BJ (cell line): ENCODE results near the gene SLC5A5. TPM values are rescaled to one million over a fixed set of nuclear protein-coding genes. Genes with fewer than 3 reads are reported as not detected.

Source experiments
- CTCF ChIA-PET: fragments of 350-600 bp; formaldehyde crosslinking; extraction: SDS; loops from one replicate; lab custom pipeline; 2021; ENCODE audit warnings: antibody characterized with exemption, inconsistent platforms; lab: Yijun Ruan, JAX
- POLR2A ChIA-PET: fragments of 300-600 bp; sonication (Branson Sonifier 250); formaldehyde crosslinking; extraction: SDS; loops from one replicate; lab custom pipeline; 2021; ENCODE audit warnings: antibody characterized with exemption; lab: Charles Lee
- DNase-seq: peaks from one replicate; pipeline ENCODE4 v3.0.0-alpha.2; 2011; ENCODE audit warnings: low read depth
- H3K27me3 ChIP-seq: 2 replicates; pipeline ENCODE4 v1.6.0; 2011; ENCODE audit warnings: low read length; ENCODE audit not compliant: control insufficient read depth, insufficient read depth
- H3K36me3 ChIP-seq: 2 replicates; pipeline ENCODE4 v1.5.1; 2011; ENCODE audit warnings: low read length; ENCODE audit not compliant: control insufficient read depth, insufficient read depth
- H3K4me3 ChIP-seq: 2 replicates; pipeline ENCODE4 v1.5.1; 2011; ENCODE audit warnings: low read depth, mild to moderate bottlenecking, control low read depth, low read length
- polyA plus RNA-seq: library from polyadenylated mRNA; depleted of rRNA; stranded (reverse); fragments of >200 nt; gene quantifications from 2 replicates; pipeline ENCODE4 v1.2.3, GENCODE V29; 2011
- TF ChIP-seq, protein P1 (sequence below): IDR thresholded peaks from 2 replicates; pipeline ENCODE4 v1.5.1; 2011; ENCODE audit warnings: low read depth, mild to moderate bottlenecking, control low read depth, inconsistent platforms, low read length, moderate library complexity; ENCODE audit not compliant: insufficient read depth

Gene SLC5A5
- polyA plus RNA-seq, 1 experiment: not detected

DNA sequence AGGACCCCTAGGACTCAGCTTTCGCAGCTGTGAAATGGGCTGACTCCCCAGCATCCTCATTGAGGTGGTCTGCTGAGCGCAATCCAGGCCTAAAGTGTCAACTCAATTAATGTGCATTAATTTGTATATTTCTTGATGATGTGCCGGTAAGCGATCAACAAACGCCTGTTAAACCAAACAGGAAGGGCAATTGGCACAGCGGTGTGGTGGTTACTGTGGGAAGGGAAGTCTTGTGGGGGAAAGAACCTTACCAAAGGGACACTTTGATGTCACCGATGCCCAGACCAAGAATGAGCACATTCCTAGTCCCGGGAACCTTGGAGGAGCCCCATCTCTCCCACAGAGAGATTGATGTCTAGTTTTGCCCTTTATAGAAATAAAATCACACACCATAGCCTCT is 25.6 kb upstream of the SLC5A5 start:
- Histone ChIP-seq H3K36me3 (peaks cover 4% of the 10 kb centered on the region; the same call in 1 of the 2 replicates), H3K27me3 (no peaks in the 10 kb centered on the region), H3K4me3 (no peak overlapping the region)
- POLR2A ChIA-PET: no interaction called here
- CTCF ChIA-PET: interaction anchor here (6.7 kb wide), 1 partner anchor 14 kb away, joined by 30 read pairs; the partner anchor contains the start of gene RPL18A
- DNase-seq: no peak
- TF ChIP-seq, protein P1, sequence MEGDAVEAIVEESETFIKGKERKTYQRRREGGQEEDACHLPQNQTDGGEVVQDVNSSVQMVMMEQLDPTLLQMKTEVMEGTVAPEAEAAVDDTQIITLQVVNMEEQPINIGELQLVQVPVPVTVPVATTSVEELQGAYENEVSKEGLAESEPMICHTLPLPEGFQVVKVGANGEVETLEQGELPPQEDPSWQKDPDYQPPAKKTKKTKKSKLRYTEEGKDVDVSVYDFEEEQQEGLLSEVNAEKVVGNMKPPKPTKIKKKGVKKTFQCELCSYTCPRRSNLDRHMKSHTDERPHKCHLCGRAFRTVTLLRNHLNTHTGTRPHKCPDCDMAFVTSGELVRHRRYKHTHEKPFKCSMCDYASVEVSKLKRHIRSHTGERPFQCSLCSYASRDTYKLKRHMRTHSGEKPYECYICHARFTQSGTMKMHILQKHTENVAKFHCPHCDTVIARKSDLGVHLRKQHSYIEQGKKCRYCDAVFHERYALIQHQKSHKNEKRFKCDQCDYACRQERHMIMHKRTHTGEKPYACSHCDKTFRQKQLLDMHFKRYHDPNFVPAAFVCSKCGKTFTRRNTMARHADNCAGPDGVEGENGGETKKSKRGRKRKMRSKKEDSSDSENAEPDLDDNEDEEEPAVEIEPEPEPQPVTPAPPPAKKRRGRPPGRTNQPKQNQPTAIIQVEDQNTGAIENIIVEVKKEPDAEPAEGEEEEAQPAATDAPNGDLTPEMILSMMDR: no peak

DNA sequence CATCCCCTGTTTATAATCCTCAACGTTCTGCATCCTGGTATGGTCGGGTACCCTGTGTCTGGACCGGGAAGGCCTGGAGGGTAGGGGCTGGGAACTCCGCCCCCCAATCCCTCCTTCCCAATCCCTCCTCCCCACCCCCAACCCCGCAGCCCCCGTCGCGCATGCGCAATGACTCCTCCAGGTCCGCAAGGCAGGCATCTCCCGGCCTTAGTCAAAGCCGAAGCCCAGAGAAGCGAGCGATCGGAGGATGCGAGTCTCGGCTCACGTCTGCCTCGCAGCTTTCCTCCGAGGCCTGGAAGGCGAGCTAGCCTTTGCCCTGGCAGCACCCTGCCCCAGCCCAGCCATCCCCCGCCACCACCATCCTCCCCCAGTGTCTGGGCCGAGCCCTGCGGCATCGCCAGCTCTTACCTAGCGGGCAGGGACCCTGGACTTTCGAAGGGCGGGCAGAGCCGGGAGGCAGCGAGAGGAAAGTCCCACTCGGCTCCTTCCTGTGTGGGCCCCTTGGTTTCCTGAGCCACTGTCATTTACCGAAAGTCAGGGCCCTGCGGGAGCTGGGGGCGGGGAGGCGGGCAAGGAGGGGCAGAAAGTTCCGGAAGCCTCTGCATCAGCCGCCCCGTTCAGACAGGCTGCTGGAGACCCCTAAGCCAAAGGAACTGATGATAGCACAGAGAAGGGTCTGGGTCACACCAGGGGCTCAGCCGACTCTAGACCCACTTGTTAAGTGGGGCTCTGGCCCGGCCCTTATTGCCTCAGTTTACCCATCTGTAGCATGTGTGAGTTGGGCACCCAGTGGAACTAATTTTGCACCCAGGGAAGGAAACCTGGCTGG is 24.0 kb upstream of the SLC5A5 start, which contains the start of gene JAK3:
Gene JAK3, minus strand, starts transcription at position 445 of the 829 bp plus-strand sequence. CDS start 3,565 bp downstream, outside the sequence.
- ChIA-PET CTCF (interaction anchor here (0.6 to 6.7 kb wide), 3 partner anchors 13 to 462 kb away, joined by 3 to 30 read pairs (median 3); partner anchors contain the start of gene RPL18A), POLR2A (interaction anchor here (0.5 kb wide), 1 partner anchor 511 kb away, joined by 17 read pairs; no protein-coding TSS in a partner anchor)
- Histone ChIP-seq H3K4me3 (peak within 1 kb of the TSS; percentile 52), H3K36me3 (peaks cover 2% of the 10 kb centered on the region; the same call in 1 of the 2 replicates), H3K27me3 (no peaks in the 10 kb centered on the region)
- DNase-seq: no peak
- TF ChIP-seq, protein P1: no peak

DNA sequence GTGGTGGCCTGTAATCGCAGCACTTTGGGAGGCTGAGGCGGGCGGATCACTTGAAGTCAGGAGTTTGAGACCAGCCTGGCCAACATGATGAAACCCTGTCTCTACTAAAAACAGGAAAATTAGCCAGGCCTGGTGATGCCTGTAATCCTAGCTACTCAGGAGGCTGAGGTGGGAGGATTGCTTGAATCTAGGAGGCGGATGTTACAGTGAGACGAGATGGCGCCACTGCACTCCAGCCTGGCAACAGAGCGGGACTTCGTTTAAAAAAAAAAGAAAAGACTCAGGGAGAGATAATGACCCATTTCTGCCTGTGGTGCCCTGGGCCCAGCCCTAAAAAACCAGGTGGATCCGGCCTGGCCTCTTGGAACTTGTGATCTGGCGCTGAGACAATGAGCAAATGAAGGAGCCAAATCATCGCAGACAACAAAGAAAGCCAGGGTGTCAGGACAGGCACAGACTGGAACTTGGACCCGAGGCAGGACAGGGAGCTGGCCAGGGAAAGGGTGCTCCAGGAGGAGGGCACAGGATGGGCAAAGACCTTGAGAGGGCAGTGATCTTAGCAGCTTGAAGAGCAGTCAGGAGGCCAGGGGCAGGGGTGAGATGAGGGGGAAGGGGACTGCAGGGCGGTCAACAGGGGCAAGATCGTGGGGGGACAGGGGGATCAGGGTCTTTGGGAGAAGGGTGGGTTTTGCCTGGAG is 23.0 kb upstream of the SLC5A5 start:
- POLR2A ChIA-PET: interaction anchor here (0.7 kb wide), 1 partner anchor 11 kb away, joined by 4 read pairs; the partner anchor contains the start of gene RPL18A
- Histone ChIP-seq H3K27me3 (no peaks in the 10 kb centered on the region), H3K4me3 (no peak overlapping the region), H3K36me3 (peaks cover 1% of the 10 kb centered on the region; the same call in 1 of the 2 replicates)
- no peak for DNase-seq
- CTCF ChIA-PET: interaction anchor here (0.6 to 6.7 kb wide), 3 partner anchors 12 to 1290 kb away, joined by 3 to 30 read pairs (median 4); partner anchors contain the start of gene RPL18A
- TF ChIP-seq, protein P1: no peak

DNA sequence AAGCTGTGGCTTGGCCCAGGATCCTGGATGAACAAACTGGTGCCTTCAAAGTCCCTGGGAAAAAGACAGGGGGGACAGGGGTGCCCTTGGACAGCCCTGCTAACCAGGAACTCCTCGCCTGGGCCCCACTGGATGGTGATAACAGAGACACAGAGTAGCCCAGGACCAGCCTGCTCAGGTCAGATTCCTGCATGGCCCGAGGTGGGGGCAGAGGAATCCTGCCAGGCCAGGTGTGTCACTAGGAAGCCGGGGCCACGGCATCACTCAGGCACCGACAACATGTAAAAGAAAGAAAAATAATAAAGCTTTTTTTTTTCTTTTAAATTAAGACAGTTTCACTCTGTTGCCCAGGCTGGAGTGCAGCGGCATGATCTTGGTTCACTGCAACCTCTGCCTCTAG is 17.7 kb upstream of the SLC5A5 start:
- no peaks in the 10 kb centered on the region for H3K27me3 ChIP-seq
- CTCF ChIA-PET: interaction anchor here (0.6 to 4.8 kb wide), 9 partner anchors 12 to 413 kb away, joined by 3 to 28 read pairs (median 4); partner anchors contain the start of gene CCDC124
- H3K4me3 ChIP-seq: no peak overlapping the region
- no peak for DNase-seq
- TF ChIP-seq, protein P1: no peak
- POLR2A ChIA-PET: no interaction called here
- no peaks in the 10 kb centered on the region for H3K36me3 ChIP-seq
